Inflammatory macrophage treated with lipopolysaccharide for 4 hours (primary cell): ENCODE results near the gene CD84.
"Not testable (repeated sequence)": the region's sequence is repeated elsewhere in the genome, so short reads cannot be mapped to it uniquely, and the experiment has no call there.

Experiments
- DNase-seq: peaks from one replicate; pipeline ENCODE4 v3.0.0-alpha.2; 2020

Gene CD84

GRCh38 chr1:160539990-160540858 is 39.1 kb downstream of the CD84 start:
- DNase-seq = peak; percentile 63

GRCh38 chr1:160539684-160539989 is 39.7 kb downstream of the CD84 start:
- DNase-seq = no peak

GRCh38 chr1:160538985-160539651 is 40.2 kb downstream of the CD84 start:
- no peak for DNase-seq

DNA sequence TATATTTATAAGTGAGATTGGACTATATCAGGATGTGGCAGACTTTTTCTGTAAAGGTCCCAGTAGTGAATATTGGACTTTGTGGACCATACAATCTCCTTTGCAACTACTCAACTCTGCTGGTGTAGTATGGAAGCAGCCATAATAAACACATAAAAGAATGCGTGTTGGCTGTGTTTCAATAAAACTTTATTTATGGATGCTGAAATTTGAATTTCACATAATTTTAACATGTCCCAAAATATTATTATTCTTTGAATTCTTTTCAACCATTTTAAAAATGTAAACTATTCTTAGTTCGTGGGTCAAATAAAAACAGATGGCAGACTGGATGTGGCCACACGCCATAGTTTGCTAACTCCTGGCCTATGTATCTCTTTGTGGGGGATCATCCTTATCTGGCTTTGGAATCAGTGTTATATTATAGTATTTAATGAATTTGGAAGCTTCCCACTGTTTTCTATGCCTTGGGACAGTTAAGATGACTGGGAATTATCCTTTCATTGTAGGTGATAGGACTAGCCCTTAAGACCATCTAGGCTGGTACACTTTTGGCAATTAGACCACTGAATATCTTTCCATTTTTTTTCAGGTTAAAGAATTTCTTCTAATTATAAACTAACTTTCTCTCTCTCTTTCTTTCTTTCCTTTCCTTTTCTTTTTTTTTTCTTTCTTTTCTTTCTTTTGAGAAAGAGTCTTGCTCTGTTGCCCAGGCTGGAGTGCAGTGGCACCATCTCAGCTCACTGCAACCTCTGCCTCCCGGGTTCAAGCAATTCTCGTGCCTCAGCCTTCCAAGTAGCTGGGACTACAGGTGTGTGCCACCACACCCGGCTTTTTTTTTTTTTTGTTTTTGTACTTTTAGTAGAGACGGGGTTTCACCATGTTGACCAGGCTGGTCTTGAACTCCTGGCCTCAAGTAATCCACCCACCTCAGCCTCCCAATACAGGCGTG is 41.3 kb downstream of the CD84 start:
- no peak for DNase-seq

DNA sequence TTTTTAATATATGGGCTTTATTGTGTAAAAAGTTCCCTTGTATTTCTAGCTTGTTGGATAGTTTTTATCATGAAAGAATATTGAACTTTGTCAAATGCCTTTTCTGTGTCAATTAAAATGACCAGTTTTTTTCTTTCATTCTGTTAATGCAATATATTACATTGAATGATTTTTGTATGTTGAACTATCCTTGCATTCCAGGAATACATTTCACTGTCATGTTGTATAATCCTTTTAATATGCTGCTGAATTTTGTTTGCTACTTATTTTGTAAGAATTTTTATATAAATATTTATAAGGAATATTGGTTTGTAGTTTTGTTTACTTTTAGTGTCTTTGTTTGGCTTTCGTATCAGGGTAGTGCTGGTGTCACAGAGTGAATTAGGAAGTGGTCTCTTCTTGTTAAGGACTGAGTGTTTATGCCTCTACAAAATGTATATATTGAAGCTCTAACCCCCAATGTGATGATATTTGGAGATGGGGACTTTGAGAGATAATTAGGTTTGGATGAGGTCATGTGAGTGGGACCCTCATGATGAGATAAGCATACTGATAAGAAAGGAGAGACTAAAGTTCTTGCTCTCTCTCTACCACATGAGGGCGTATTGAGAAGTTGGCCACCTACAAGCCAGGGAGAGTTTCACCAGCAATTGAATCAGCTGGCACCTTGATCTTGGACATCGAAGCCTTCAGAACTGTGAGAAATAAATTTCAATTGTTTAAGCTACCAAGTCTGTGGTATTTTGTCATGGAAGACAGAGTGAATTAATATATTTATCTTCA is 44.3 kb downstream of the CD84 start:
- no peak for DNase-seq

DNA sequence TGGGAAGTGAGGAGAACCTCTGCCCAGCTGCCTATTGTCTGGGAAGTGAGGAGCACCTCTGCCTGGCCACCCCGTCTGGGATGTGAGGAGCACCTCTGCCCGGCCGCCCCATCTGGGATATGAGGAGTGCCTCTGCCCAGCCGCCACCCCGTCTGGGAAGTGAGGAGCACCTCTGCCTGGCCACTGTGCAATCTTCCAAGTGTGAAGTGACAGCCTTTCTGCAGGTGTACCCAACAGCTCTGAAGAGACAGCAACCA is 46.8 kb downstream of the CD84 start:
- DNase-seq = not testable (repeated sequence)

DNA sequence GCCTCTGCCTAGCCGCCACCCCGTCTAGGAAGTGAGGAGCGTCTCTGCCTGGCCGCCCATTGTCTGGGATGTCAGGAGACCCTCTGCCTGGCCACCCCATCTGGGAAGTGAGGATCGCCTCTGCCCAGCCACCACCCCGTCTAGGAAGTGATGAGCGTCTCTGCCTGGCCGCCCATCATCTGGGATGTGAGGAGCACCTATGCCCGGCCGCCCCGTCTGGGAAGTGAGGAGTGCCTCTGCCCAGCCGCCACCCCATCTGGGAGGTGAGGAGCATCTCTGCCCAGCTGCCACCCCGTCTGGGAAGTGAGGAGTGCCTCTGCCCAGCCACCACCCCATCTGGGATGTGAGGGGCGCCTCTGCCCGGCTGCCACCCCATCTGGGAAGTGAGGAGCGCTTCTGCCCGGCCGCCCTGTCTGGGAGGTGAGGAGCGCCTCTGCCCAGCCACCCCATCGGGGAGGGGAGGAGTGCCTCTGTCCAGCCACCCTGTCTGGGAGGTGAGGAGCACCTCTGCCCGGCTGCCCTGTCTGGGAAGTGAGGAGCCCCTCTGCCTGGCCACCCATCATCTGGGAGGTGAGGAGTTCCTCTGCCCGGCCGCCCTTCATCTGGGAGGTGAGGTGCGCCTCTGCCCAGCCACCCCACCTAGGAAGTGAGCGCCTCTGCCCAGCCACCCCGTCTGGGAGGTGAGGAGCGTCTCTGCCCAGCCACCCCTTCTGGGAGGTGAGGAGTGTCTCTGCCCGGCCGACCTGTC is 47.3 kb downstream of the CD84 start:
- not testable (repeated sequence) for DNase-seq

GRCh38 chr1:160529401-160529952 is 49.8 kb downstream of the CD84 start:
- not testable (repeated sequence) for DNase-seq

GRCh38 chr1:160523789-160524188 is 55.5 kb downstream of the CD84 start:
- not testable (repeated sequence) for DNase-seq

DNA sequence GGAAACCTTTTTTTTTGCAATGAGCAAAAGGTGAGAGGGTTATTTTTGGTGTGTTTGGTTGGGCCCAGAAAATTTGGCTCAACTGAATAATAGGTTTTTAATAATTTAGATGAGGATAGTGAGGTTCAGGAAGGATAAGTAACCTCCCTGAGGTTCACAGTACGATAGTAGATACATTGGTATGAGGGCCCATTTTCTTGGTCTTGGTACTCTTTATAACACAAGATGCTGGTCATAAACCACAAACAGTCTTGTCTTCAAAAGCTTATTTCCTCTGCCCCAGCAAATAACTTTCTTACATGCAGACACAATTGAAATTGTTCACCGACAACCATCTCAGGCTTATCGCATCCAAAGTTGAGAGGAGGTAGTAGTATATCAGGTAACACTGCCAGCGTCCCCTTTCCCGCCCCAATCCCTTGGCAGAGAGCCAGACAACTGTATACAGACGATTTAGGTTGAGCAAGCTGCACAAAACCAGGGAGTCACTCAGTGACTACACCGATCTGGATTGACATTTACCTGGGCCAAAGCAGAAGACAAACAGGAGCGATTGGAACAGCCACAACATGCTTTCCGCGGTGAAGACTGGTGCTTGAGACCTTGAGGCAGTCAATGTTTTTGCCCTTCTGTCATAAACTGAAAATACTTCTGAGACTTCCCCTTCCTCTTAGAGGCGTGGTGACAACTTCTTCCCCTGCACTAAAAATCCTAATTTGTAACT is 56.5 kb downstream of the CD84 start, which contains the start of gene SLAMF6:
TSS of gene SLAMF6 (minus strand) at position 634 of the 724 bp plus-strand sequence. CDS start at position 571, 63 bp downstream.
- DNase-seq = peak; percentile 51

- no peak for DNase-seq
Observed at GRCh38 chr1:160522136-160522535, 57.2 kb downstream of the CD84 start.

- DNase-seq = no peak
Observed at GRCh38 chr1:160521554-160521953, 57.7 kb downstream of the CD84 start.

DNA sequence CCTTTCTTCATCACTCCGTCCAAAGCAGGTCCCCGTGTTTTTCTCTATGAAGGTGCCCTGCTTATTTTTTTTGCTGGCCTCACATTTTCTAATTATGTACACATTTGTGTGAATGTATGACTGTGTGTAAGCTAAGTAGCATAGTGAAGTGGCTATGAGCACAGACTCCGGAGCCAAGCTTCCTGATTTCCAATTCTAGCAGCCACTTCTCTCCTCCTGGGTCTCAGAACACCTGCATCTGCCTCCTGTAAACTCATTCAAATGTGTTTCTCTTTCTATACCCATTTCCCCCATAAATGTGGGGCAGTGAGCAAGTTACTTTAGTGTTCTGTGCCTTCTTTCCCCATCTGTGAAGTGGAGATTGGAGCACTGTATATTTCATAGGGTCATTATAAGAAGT is 58.3 kb downstream of the CD84 start:
- peak; percentile 41 for DNase-seq

- DNase-seq = peak; percentile 31
Observed at GRCh38 chr1:160520582-160520981, 58.7 kb downstream of the CD84 start.

GRCh38 chr1:160519642-160520435 is 59.5 kb downstream of the CD84 start:
- no peak for DNase-seq

GRCh38 chr1:160517519-160517918 is 61.8 kb downstream of the CD84 start:
- DNase-seq = not testable (repeated sequence)

GRCh38 chr1:160515908-160516307 is 63.4 kb downstream of the CD84 start:
- not testable (repeated sequence) for DNase-seq

GRCh38 chr1:160504651-160505050 is 74.6 kb downstream of the CD84 start:
- DNase-seq = no peak

- no peak for DNase-seq
Observed at GRCh38 chr1:160503087-160503486, 76.2 kb downstream of the CD84 start.
